NCI-H2081 treated with DMSO at 0.1 percent for 48 hours (cell line): ENCODE results near the gene DNAJB7.
"Not testable (repeated sequence)": the region's sequence is repeated elsewhere in the genome, so short reads cannot be mapped to it uniquely, and the experiment has no call there.

ENCODE experiments used
- DNase-seq: peaks from one replicate; lab custom pipeline; 2025; lab: John Stamatoyannopoulos, UW

DNAJB7 gene

GRCh38 chr22:40844951-40845350 is 17.0 kb downstream of the DNAJB7 start:
- no peak for DNase-seq

DNA sequence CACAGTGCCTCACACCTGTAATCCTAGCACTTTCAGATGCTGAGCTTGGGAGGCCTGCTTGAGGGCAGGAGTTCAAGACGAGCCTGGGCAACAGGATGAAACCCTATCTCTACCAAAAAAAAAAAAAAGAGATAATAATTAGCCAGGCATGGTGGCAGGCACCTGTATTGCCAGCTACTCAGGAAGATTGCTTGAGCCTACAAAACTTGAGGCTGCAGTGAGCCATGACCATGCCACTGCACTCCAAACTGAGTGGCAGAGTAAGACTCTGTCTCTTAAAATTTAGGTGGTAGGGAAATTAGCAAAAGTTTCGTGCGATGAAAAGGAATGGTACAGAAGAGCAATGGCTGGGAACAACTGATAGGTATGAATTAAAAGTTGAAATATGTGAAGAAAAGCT is 23.4 kb downstream of the DNAJB7 start:
- no peak for DNase-seq

- no peak for DNase-seq
These were observed 27.3 kb downstream of the DNAJB7 start for GRCh38 chr22:40834619-40835018.

GRCh38 chr22:40829131-40829530 is 32.8 kb downstream of the DNAJB7 start:
- no peak for DNase-seq

DNA sequence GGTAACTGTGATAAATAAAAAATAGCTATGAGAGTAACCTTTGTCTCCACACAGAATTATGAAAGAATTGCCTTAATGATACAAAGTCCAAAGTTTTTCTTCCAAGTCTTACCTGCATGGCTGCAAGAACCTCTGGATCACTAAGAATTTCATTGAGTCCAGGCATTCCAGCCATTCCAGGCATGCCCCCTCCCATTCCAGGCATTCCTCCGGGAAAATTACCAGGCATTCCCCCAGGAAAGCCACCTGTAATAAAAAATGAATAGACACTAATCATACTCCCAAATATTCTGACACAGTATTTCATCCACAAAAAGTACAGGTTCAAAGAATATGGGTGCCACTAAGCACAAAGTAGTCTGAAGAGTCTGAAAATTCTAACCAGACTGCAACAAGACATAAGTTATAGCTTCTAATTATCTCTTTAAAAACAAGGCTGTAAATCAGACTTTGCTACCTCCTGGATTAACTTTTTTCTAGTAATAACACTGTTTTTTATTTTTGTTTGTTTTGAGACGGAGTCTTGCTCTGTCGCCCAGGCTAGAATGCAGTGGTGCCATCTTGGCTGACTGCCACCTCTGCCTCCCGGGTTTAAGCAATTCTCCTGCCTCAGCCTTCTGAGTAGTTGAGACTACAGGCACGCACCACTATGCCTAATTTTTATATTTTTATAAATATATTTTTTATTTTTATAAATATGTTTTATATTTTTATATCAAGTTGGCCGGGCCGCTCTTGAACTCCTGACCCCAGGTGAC is 34.8 kb downstream of the DNAJB7 start:
- no peak for DNase-seq

DNA sequence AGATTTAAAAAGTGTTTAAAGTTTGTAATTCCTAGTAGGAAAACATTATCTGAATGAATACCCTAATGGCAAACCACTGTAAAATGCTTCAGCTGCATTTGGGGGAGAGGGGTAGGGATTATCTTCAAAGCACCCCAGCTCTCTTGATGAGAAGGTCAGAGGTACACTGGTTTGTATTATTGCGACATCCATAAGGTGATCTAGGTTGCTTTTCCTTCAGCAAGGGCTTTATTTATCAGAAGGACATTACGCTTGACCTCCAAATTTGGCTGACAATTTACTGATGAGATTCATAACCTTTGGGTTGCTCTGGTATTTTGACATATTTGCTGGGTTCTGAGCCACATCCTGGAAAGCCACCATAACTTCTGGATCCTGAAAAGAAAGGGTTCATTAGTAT is 35.6 kb downstream of the DNAJB7 start:
- not testable (repeated sequence) for DNase-seq

- no peak for DNase-seq
These were observed 38.5 kb downstream of the DNAJB7 start for GRCh38 chr22:40823426-40823825.

- DNase-seq: no peak
These were observed 42.2 kb downstream of the DNAJB7 start for GRCh38 chr22:40819599-40820140.

DNA sequence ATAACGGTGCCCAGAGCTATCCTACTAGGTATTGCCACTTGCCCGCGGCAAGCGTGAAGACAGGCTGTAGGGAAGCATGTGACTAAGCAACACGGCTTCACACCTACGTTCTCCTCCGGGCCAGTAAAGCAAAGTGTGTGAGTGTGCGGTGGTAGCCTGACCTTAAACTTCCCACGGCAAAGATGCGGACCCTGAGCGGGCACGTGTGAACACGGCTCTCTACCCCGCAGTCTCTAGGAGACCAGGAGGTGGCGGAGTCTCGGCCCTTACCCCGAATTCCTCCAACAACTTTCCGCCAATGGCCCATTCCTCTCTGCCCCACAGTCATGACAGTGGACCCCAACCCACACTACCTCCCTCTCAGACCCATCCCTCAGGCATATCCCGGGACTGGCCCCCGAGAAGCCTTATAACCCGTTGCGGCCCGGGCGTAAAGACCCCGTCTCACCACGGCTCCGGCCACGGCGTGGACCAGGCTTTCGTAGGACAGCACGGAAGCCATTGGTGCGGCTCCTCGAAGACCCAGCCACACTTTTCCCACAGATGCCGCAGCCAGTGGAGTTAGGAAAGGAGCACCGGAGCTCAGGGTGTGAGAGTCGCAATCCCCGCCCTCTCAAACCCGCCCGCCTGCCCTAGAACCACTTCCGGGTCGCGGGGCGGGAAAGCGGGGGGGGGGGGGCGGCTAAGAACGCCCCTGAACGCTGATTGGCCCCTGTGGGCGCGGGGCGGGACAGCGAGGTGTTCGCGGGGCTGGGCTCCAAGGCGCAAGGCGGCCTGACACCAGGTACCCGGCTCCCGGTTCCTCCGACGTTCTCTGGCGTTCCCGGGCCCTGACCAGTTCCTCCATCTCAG is 42.9 kb downstream of the DNAJB7 start, which contains the start of gene SLC25A17:
SLC25A17 (minus strand) TSS at position 600 of the 852 bp plus-strand sequence; CDS start at position 502, 98 bp downstream.
- DNase-seq: peak; percentile 20

DNA sequence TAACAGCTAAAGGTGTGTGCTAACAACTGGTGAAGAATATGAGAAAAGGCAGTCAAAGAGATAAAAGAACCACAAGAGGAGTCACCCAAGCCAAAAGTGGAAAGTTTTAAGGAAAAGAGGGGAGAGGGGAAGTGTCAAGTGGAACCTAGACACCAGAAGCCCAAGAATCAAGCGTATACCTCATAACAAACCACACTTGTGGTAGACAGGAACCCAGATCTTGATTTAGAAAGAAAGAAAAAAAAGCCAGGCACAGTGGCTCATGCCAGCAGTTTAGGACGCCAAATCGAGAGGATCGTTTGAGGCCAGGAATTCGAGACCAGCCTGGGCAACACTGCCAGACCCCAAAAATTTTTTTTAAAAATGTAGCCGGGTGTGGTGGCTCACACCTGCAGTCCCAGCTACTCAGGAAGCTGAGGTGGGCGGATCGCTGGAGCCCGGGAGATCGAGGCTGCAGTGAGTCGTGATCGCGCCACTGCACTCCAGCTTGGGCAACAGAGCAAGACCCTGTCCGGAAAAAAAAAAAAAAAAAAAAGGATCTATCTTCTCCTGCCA is 43.6 kb downstream of the DNAJB7 start:
- DNase-seq: no peak

DNA sequence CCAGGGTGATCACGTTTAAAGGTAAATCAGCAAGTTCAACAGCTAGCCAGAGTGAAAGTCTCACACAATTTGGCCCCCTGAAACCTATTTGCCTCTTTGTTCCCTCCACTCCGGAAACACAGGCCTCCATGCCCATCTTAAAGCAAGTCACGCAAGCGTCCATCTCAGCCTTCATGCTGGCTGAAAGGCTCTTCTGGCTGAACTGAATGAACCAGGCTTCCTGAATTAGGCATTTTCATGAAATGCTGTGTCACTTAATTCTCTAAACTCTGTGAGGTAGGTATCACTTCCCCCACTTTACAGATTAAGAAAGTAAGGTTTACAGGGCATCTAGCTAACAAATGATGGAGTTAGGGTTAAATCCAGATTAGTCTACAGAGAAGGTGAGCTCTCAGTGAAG is 44.2 kb downstream of the DNAJB7 start:
- no peak for DNase-seq

GRCh38 chr22:40813912-40814315 is 48.0 kb downstream of the DNAJB7 start:
- DNase-seq: no peak
